KMS-11 (cell line): ENCODE measurements around the gene METTL23.

Experiments
- H2AFZ ChIP-seq: fragments of 200-600 bp; sonication (generic); 2 replicates; pipeline ENCODE4 v1.6.1; 2016; ENCODE audit warnings: antibody characterized with exemption, mixed run types, low read depth
- H3K27ac ChIP-seq: fragments of 200-600 bp; sonication (generic); 2 replicates; pipeline ENCODE4 v1.6.1; 2016; ENCODE audit warnings: mild to moderate bottlenecking, mixed run types
- H3K27me3 ChIP-seq: fragments of 200-600 bp; sonication (generic); 2 replicates; pipeline ENCODE4 v1.6.1; 2017; ENCODE audit warnings: mild to moderate bottlenecking, low read depth, mixed run types, moderate library complexity; ENCODE audit not compliant: insufficient read depth
- H3K36me3 ChIP-seq: fragments of 200-600 bp; sonication (generic); 2 replicates; pipeline ENCODE4 v1.6.1; 2017; ENCODE audit warnings: mild to moderate bottlenecking, mixed run types; ENCODE audit not compliant: insufficient read depth
- H3K4me1 ChIP-seq: fragments of 200-600 bp; sonication (generic); 2 replicates; pipeline ENCODE4 v1.6.1; 2016; ENCODE audit warnings: mild to moderate bottlenecking, low read depth, mixed run types; ENCODE audit not compliant: poor library complexity, severe bottlenecking
- H3K4me2 ChIP-seq: fragments of 200-600 bp; sonication (generic); 2 replicates; pipeline ENCODE4 v1.7.0; 2016; ENCODE audit warnings: mild to moderate bottlenecking, mixed run types
- H3K4me3 ChIP-seq: fragments of 200-600 bp; sonication (generic); IDR thresholded peaks from 2 replicates; pipeline ENCODE4 v1.6.1; 2017; ENCODE audit warnings: low read depth, low read length, mixed read lengths; ENCODE audit not compliant: insufficient read depth
- H3K79me2 ChIP-seq: fragments of 200-600 bp; sonication (generic); 2 replicates; pipeline ENCODE4 v1.6.1; 2016; ENCODE audit warnings: low read depth, mixed run types; ENCODE audit not compliant: insufficient read depth
- H3K9ac ChIP-seq: fragments of 200-600 bp; sonication (generic); 2 replicates; pipeline ENCODE4 v1.6.1; 2016; ENCODE audit warnings: mild to moderate bottlenecking, mixed run types
- H4K20me1 ChIP-seq: fragments of 200-600 bp; sonication (generic); 2 replicates; pipeline ENCODE4 v1.6.1; 2016; ENCODE audit warnings: mild to moderate bottlenecking, mixed run types; ENCODE audit not compliant: insufficient read depth
- CTCF ChIP-seq: fragments of 200-600 bp; sonication (generic); conservative IDR thresholded peaks from 2 replicates; pipeline ENCODE4 v1.6.1; 2017; ENCODE audit warnings: low read depth, mild to moderate bottlenecking, antibody characterized with exemption, low read length, moderate library complexity, mixed read lengths

Gene METTL23

GRCh38 chr17:76748657-76749056 lies 22.0 kb downstream of the METTL23 start:
- H3K27ac ChIP-seq = no peak overlapping the region
- no peak overlapping the region for H3K9ac ChIP-seq
- H3K36me3 ChIP-seq = no peaks in the 10 kb centered on the region
- H3K79me2 ChIP-seq = no peaks in the 10 kb centered on the region
- no peaks in the 10 kb centered on the region for H4K20me1 ChIP-seq
- H3K4me2 ChIP-seq = no peak overlapping the region
- no peak overlapping the region for H2AFZ ChIP-seq
- no peak for TF ChIP-seq CTCF
- no peak overlapping the region for H3K4me3 ChIP-seq
- H3K4me1 ChIP-seq = peaks cover 31% of the 10 kb centered on the region
- no peaks in the 10 kb centered on the region for H3K27me3 ChIP-seq

GRCh38 chr17:76751416-76751993 lies 24.9 kb downstream of the METTL23 start:
- no peak overlapping the region for H3K4me3 ChIP-seq
- H3K36me3 ChIP-seq = no peaks in the 10 kb centered on the region
- no peak overlapping the region for H2AFZ ChIP-seq
- no peak overlapping the region for H3K4me2 ChIP-seq
- H3K27me3 ChIP-seq = no peaks in the 10 kb centered on the region
- peaks cover 10% of the 10 kb centered on the region for H3K4me1 ChIP-seq
- H4K20me1 ChIP-seq = no peaks in the 10 kb centered on the region
- H3K79me2 ChIP-seq = no peaks in the 10 kb centered on the region
- no peak overlapping the region for H3K27ac ChIP-seq
- no peak overlapping the region for H3K9ac ChIP-seq
- TF ChIP-seq CTCF = no peak

GRCh38 chr17:76752006-76752405 lies 25.4 kb downstream of the METTL23 start:
- peaks cover 10% of the 10 kb centered on the region for H3K4me1 ChIP-seq
- no peak overlapping the region for H3K9ac ChIP-seq
- no peak for TF ChIP-seq CTCF
- no peaks in the 10 kb centered on the region for H3K79me2 ChIP-seq
- H2AFZ ChIP-seq = no peak overlapping the region
- H3K27ac ChIP-seq = no peak overlapping the region
- H4K20me1 ChIP-seq = no peaks in the 10 kb centered on the region
- no peaks in the 10 kb centered on the region for H3K27me3 ChIP-seq
- H3K4me3 ChIP-seq = no peak overlapping the region
- H3K36me3 ChIP-seq = no peaks in the 10 kb centered on the region
- H3K4me2 ChIP-seq = no peak overlapping the region

- Histone ChIP-seq H3K4me2 (no peak overlapping the region), H3K27me3 (no peaks in the 10 kb centered on the region), H3K9ac (no peak overlapping the region), H2AFZ (no peak overlapping the region), H3K27ac (no peak overlapping the region), H3K4me3 (no peak overlapping the region), H4K20me1 (no peaks in the 10 kb centered on the region), H3K36me3 (no peaks in the 10 kb centered on the region), H3K79me2 (no peaks in the 10 kb centered on the region), H3K4me1 (peaks cover 10% of the 10 kb centered on the region)
- TF ChIP-seq CTCF = no peak
Observed at GRCh38 chr17:76753061-76753961, 26.7 kb downstream of the METTL23 start.
